NB4 (cell line): Measurements from ENCODE around the gene USB1.

Experiments used
- CTCF ChIP-seq: IDR thresholded peaks from one replicate; pipeline ENCODE4 v1.5.1; 2012; ENCODE audit warnings: low read depth, low read length
- POLR2A ChIP-seq: IDR thresholded peaks from 2 replicates; pipeline ENCODE4 v1.6.1; 2011; ENCODE audit warnings: mild to moderate bottlenecking; ENCODE audit not compliant: insufficient read length; ENCODE audit errors: extremely low read depth

GRCh38 chr16:58027161-58027915 is 26.1 kb downstream of the USB1 start:
- TF ChIP-seq POLR2A (no peak), CTCF (no peak)
